ENCODE results near the gene PDP2.

GRCh38 chr16:66939366-66939765 is 59.1 kb downstream of the PDP2 start:
- TF ChIP-seq CTCF (IDR thresholded peaks at IDR 0.05): no peak
- TF ChIP-seq POLR2A (IDR thresholded peaks at IDR 0.05): no peak
- no peak for TF ChIP-seq EP300 (IDR thresholded peaks at IDR 0.05)
